DMS53 (cell line): ENCODE data around the gene TMEM273.

Experiments
- DNase-seq: peaks from one replicate; lab custom pipeline; 2025; lab: John Stamatoyannopoulos, UW

Gene TMEM273

GRCh38 chr10:49140304-49141177 is 47.6 kb downstream of the TMEM273 start:
- DNase-seq = no peak

GRCh38 chr10:49139846-49140195 is 48.4 kb downstream of the TMEM273 start:
- no peak for DNase-seq

GRCh38 chr10:49139028-49139845 is 49.0 kb downstream of the TMEM273 start:
- no peak for DNase-seq

GRCh38 chr10:49138361-49138891 is 49.8 kb downstream of the TMEM273 start:
- no peak for DNase-seq

GRCh38 chr10:49136525-49136924 is 51.7 kb downstream of the TMEM273 start:
- DNase-seq = no peak

GRCh38 chr10:49135575-49136313 is 52.4 kb downstream of the TMEM273 start:
- DNase-seq = peak; percentile 33

- no peak for DNase-seq
Measured at GRCh38 chr10:49134327-49134726, 53.9 kb downstream of the TMEM273 start.

GRCh38 chr10:49133706-49134248 is 54.4 kb downstream of the TMEM273 start, which contains the start of gene FAM170B:
Gene FAM170B, minus strand, starts transcription at chr10:49134021. Its CDS starts 103 bp downstream, at chr10:49133918.
- no peak for DNase-seq

GRCh38 chr10:49132362-49132737 is 55.8 kb downstream of the TMEM273 start:
- DNase-seq = no peak

GRCh38 chr10:49131507-49132361 is 56.5 kb downstream of the TMEM273 start:
- no peak for DNase-seq

- DNase-seq = no peak
Measured at GRCh38 chr10:49129376-49129775, 58.8 kb downstream of the TMEM273 start.

- DNase-seq = no peak
Measured at GRCh38 chr10:49128854-49129253, 59.3 kb downstream of the TMEM273 start.

GRCh38 chr10:49123981-49124950 is 63.9 kb downstream of the TMEM273 start:
- DNase-seq = no peak

- no peak for DNase-seq
Measured at GRCh38 chr10:49120911-49121310, 67.3 kb downstream of the TMEM273 start.

- DNase-seq = peak; percentile 8
Measured at GRCh38 chr10:49119746-49120145, 68.4 kb downstream of the TMEM273 start.

GRCh38 chr10:49118430-49119074 is 69.6 kb downstream of the TMEM273 start:
- no peak for DNase-seq

- DNase-seq = no peak
Measured at GRCh38 chr10:49117376-49118070, 70.7 kb downstream of the TMEM273 start.
